Tibial nerve (tissue), 4 donors: ENCODE results near the gene REV3L. TPM values are rescaled to one million over a fixed set of nuclear protein-coding genes. Genes with fewer than 3 reads are reported as not detected.
"Not testable (repeated sequence)": the region's sequence is repeated elsewhere in the genome, so short reads cannot be mapped to it uniquely, and the experiment has no call there.

Experiments used
- DNase-seq, 2 donors: peaks; one replicate each; pipeline ENCODE4 v3.0.0-alpha.2; 2019; ENCODE audit warnings: low spot score in 2 of 2
- H3K27ac ChIP-seq, 4 donors: fragments of 200-600 bp; sonication (generic) in 3 of 4; one replicate each; pipeline ENCODE4 v1.5.1; 2017 to 2019; ENCODE audit warnings: mild to moderate bottlenecking in 1 of 4
- H3K27me3 ChIP-seq, 2 donors: fragments of 200-600 bp; sonication (generic) in 1 of 2; one replicate each; pipeline versions ENCODE4 v1.5.1 to v1.6.0; 2017 to 2019
- H3K36me3 ChIP-seq, 3 donors: fragments of 200-600 bp; sonication (generic); one replicate each; pipeline ENCODE4 v1.5.1; 2018 to 2019
- H3K4me1 ChIP-seq, 4 donors: fragments of 200-600 bp; sonication (generic) in 3 of 4; one replicate each; pipeline ENCODE4 v1.5.1; 2017 to 2019
- H3K4me3 ChIP-seq, 4 donors: fragments of 200-600 bp; sonication (generic) in 3 of 4; one replicate each; pipeline ENCODE4 v1.5.1; 2017 to 2019; ENCODE audit warnings: mild to moderate bottlenecking in 1 of 4, moderate library complexity in 1 of 4
- H3K9me3 ChIP-seq, 4 donors: fragments of 200-600 bp; sonication (generic) in 3 of 4; one replicate each; pipeline ENCODE4 v1.5.1; 2017 to 2019
- EP300 ChIP-seq, 2 donors: sonication (generic); formaldehyde crosslinking; IDR thresholded peaks; one replicate each; pipeline ENCODE4 v1.6.1; 2017; ENCODE audit warnings: antibody characterized with exemption in 2 of 2, mild to moderate bottlenecking in 1 of 2
- POLR2A ChIP-seq, 2 donors: fragments of 450-650 bp; IDR thresholded peaks; one replicate each; pipeline ENCODE4 v1.6.1; 2017; ENCODE audit warnings: antibody characterized with exemption in 2 of 2, mild to moderate bottlenecking in 2 of 2, moderate library complexity in 2 of 2
- WGBS, 2 donors: methylation state at CpG; one replicate each; pipeline ENCODE4 v1.1.5; 2018; 5-methylcytosine and 5-hydroxymethylcytosine counted together
- total RNA-seq, 4 donors: library from RNA; depleted of rRNA; stranded (reverse); fragments of >200 nt; gene quantifications; one replicate each; pipeline ENCODE4 v1.1.0, GENCODE V29; 2016
- TF ChIP-seq, protein P1 (sequence below), 5 experiments: fragments of 200-600 bp in 3 of 5; fragments of 450-650 bp in 2 of 5; sonication (generic) in 3 of 5; IDR thresholded peaks; one replicate each; pipeline ENCODE4 v1.5.1; 2016 to 2019; ENCODE audit warnings: antibody characterized with exemption in 5 of 5, mild to moderate bottlenecking in 3 of 5, moderate library complexity in 2 of 5

The REV3L gene
- total RNA-seq, 4 donors from 2014 or later: 26.7 to 45.9 (median 34.1) TPM

DNA sequence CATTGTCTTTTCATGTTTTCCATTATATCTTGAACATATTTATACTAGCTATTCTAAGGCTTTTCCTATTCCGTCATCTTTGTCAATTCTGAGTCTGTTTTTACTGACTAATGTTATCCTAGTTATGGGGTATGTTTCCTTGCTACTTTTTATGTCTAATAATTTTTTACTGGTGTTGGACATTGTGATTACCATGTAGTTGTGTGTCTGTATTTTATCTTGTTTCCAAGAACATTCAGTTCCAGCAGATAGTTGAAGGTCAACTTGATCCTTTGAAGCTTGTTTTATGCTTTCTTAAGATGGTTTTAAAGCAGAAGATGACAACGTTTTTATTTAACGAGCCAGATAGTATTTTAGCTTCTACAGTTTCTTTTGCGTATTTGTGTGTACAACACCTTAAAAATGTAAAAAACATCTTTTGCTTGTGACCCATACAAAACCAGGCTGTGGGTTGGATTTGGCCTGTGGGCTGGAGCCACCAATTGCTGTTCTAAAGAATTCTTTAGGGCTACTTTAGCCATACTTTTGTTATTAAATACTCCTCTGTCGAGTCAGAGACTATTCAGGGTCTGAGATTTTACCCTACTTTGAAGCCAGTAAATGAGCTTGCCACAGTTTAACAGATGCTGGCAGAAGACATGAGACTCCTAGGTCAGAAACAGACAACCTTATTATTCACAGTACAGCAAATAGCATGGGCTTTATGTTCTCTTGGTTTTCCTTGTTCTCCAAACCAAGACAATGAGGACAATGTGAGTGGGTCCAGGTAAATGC is 38.7 kb upstream of the REV3L start:
- peaks cover 0 to 13% (median 2%) of the 10 kb centered on the region in 4 donors for H3K4me1 ChIP-seq
- H3K27me3 ChIP-seq: no peaks in the 10 kb centered on the region
- no peak overlapping the region for H3K4me3 ChIP-seq
- WGBS, 2 donors: 89 to 95% methylated on average over 5 of the region's 5 CpGs
- TF ChIP-seq EP300 (IDR thresholded peaks at IDR 0.05): no peak
- TF ChIP-seq POLR2A (IDR thresholded peaks at IDR 0.05): no peak
- TF ChIP-seq, protein P1, sequence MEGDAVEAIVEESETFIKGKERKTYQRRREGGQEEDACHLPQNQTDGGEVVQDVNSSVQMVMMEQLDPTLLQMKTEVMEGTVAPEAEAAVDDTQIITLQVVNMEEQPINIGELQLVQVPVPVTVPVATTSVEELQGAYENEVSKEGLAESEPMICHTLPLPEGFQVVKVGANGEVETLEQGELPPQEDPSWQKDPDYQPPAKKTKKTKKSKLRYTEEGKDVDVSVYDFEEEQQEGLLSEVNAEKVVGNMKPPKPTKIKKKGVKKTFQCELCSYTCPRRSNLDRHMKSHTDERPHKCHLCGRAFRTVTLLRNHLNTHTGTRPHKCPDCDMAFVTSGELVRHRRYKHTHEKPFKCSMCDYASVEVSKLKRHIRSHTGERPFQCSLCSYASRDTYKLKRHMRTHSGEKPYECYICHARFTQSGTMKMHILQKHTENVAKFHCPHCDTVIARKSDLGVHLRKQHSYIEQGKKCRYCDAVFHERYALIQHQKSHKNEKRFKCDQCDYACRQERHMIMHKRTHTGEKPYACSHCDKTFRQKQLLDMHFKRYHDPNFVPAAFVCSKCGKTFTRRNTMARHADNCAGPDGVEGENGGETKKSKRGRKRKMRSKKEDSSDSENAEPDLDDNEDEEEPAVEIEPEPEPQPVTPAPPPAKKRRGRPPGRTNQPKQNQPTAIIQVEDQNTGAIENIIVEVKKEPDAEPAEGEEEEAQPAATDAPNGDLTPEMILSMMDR (IDR thresholded peaks at IDR 0.05): no peak
- no peak overlapping the region for H3K27ac ChIP-seq
- peaks cover 0 to 10% (median 0%) of the 10 kb centered on the region in 4 donors for H3K9me3 ChIP-seq
- peaks cover 0 to 14% (median 0%) of the 10 kb centered on the region in 3 donors for H3K36me3 ChIP-seq
- no peak for DNase-seq

DNA sequence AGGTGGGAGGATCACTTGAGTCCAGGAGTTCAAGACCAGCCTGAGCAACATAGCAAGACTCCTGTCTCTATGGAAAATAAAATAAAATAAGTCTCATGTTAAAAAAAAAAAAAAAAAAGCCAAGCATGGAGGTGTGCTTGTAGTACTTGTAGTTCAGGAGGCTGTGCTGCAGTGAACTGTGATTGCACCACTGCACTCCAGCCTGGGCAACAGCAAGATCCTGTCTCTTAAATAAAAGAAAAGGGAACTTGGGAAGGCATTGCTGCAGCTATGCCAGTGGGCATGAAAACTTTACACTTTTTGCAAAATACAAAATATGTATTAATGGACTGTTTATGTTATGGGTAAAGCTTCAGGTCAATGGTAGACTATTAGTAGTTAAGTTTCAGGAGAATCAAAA is 37.5 kb upstream of the REV3L start:
- DNase-seq: no peak
- TF ChIP-seq EP300 (IDR thresholded peaks at IDR 0.05) (no peak), POLR2A (IDR thresholded peaks at IDR 0.05) (no peak)
- TF ChIP-seq, protein P1 (IDR thresholded peaks at IDR 0.05): no peak

DNA sequence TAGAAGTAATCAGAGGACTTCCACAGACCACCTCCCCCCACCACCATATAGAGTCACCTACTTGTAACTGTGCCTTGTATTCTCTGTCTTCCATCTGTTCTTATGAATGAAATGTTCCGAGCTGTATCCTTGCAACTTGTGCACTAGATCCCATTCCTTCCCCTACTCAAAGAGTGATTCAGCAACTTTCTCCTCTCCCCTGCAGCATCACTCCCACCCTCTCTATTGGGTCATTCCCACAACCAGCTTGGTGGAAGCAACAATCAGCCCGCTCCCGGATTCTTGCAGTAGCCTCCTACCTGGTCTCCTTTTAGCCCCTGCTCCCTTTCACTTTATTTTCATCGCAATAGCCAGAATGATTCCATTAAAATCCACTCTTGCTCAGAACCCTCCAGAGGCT is 34.9 kb upstream of the REV3L start:
- no peak overlapping the region for H3K27ac ChIP-seq
- H3K4me3 ChIP-seq: no peak overlapping the region
- H3K27me3 ChIP-seq: no peaks in the 10 kb centered on the region
- H3K36me3 ChIP-seq: peaks cover 0 to 14% (median 0%) of the 10 kb centered on the region in 3 donors
- no peaks in the 10 kb centered on the region for H3K4me1 ChIP-seq
- DNase-seq: no peak
- 83 to 90% methylated on average over 4 of the region's 4 CpGs for WGBS, 2 donors
- no peak for TF ChIP-seq EP300 (IDR thresholded peaks at IDR 0.05)
- TF ChIP-seq, protein P1 (IDR thresholded peaks at IDR 0.05): no peak
- no peak for TF ChIP-seq POLR2A (IDR thresholded peaks at IDR 0.05)
- H3K9me3 ChIP-seq: peaks cover 0 to 10% (median 0%) of the 10 kb centered on the region in 4 donors

More for the DNA sequence above, 37.5 kb upstream of the REV3L start:
- no peak overlapping the region for H3K27ac ChIP-seq
- H3K4me1 ChIP-seq: peaks cover 0 to 13% (median 2%) of the 10 kb centered on the region in 4 donors
- H3K27me3 ChIP-seq: no peaks in the 10 kb centered on the region
- H3K9me3 ChIP-seq: peaks cover 0 to 10% (median 0%) of the 10 kb centered on the region in 4 donors
- H3K36me3 ChIP-seq: peaks cover 0 to 14% (median 0%) of the 10 kb centered on the region in 3 donors
- no peak overlapping the region for H3K4me3 ChIP-seq

DNA sequence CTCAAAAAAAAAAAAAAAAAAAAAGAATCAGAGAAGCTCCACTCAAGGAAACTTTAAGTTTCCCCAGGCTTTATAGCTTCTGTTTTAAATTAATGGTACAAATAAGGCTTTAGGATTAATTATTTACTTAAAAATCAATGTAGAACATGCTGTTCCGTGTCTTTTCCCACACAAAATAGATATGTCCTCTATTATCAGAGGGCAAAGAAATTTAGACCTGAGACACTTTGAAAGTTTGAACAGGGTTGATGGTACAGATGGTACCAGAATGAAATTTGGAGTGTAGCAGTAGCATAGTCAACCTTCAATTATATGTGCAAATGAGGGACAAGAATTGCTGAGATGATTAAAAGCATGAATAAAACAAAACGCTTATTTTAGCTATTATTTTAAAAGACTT is 32.2 kb upstream of the REV3L start:
- Histone ChIP-seq H3K4me3 (no peak overlapping the region), H3K9me3 (no peaks in the 10 kb centered on the region), H3K27me3 (no peaks in the 10 kb centered on the region), H3K36me3 (no peaks in the 10 kb centered on the region), H3K4me1 (no peaks in the 10 kb centered on the region), H3K27ac (no peak overlapping the region)
- no peak for DNase-seq
- no peak for TF ChIP-seq EP300 (IDR thresholded peaks at IDR 0.05)
- TF ChIP-seq POLR2A (IDR thresholded peaks at IDR 0.05): no peak
- TF ChIP-seq, protein P1 (IDR thresholded peaks at IDR 0.05): no peak
- WGBS, 2 donors: 90 to 94% methylated on average over 2 of the region's 2 CpGs

DNA sequence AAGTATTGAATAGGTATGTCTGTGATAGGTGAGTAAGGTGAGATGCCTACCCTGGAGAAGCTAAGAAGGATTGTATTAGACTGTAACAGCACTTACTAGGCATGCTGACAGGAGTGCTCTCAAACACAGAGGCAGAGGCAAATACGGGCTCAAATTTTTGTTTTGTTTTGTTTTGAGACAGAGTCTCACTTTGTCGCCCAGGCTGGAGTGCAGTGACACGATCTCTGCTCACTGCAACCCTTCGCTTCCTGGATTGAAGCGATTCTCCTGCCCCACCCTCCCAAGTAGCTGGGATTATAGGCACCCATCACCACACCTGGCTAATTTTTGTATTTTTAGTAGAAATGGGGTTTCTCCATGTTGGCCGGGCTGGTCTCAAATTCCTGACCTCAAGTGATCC is 31.5 kb upstream of the REV3L start:
- H3K4me1 ChIP-seq, DNase-seq, H3K9me3 ChIP-seq, H3K27me3 ChIP-seq, H3K4me3 ChIP-seq, H3K36me3 ChIP-seq, H3K27ac ChIP-seq: not testable (repeated sequence)
- 81 to 82% methylated on average over 6 of the region's 6 CpGs for WGBS, 2 donors

DNA sequence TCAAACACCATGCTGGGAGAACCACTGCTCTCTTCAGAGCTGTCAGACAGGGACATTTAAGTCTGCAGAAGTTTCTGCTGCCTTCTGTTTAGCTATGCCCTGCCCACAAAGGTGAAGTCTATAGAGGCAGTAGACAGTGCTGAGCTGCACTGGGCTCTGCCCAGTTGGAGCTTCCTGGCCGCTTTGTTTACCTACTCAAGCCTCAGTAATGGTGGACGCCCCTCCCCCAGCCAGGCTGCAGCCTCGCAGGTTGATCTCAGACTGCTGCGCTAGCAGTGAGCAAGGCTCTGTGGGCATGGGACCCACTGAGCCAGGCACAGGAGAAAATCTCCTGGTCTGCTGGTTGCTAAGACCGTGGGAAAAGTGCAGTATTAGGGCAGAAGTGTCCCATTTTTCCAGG is 24.2 kb upstream of the REV3L start:
- not testable (repeated sequence) for H3K4me1 ChIP-seq, H3K27me3 ChIP-seq, H3K27ac ChIP-seq, H3K4me3 ChIP-seq, H3K9me3 ChIP-seq, DNase-seq
- H3K36me3 ChIP-seq: peaks cover 0 to 17% (median 0%) of the 10 kb centered on the region in 3 donors
- 95 to 100% methylated on average over 3 to 5 of the region's 5 CpGs for WGBS, 2 donors

DNA sequence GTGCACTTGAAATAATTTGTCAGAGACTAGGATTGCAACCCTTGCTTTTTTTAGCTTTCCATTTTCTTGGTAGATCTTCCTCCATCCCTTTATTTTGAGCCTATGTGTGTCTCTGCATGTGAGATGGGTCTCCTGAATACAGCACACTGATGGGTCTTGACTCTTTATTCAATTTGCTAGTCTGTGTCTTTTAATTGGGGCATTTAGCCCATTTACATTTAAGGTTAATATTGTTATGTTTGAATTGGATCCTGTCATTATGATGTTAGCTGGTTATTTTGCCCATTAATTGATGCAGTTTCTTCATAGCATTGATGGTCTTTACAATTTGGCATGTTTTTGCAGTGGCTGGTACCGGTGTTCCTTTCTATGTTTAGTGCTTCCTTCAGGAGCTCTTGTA is 22.5 kb upstream of the REV3L start:
- not testable (repeated sequence) for H3K4me1 ChIP-seq, H3K27ac ChIP-seq, H3K9me3 ChIP-seq, DNase-seq, H3K4me3 ChIP-seq, H3K27me3 ChIP-seq
- WGBS, 2 donors: 93 to 96% methylated on average over 1 of the region's 1 CpG
- H3K36me3 ChIP-seq: peaks cover 0 to 17% (median 0%) of the 10 kb centered on the region in 3 donors
